Measurements from ENCODE around the gene TTC39C.
A peak's percentile ranks its signal among the peaks of the same experiment; 100 is the strongest.
"Not testable (repeated sequence)": the region's sequence is repeated elsewhere in the genome, so short reads cannot be mapped to it uniquely, and the experiment has no call there.

Gene TTC39C

DNA sequence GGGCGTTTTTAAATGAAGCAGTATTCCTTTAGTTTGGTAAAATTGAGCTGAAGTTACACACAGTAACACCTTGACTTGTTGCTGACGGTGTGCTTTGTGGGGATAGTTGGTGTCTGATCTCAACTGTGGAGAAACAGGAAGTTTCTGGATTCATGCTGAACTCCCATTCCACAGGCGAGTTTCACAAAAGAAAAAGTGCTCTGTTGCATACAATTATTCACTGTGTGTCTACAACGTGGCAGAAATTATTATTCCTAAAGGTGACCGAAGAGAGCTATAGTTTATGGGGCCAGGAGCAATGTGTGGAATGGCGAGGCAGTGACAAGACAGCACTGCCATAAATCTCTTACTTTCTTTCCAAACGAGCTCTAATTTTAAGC lies 123.8 kb downstream of the TTC39C start:
- DNase-seq (ENCODE audit: low read depth) = peak; percentile 24

DNA sequence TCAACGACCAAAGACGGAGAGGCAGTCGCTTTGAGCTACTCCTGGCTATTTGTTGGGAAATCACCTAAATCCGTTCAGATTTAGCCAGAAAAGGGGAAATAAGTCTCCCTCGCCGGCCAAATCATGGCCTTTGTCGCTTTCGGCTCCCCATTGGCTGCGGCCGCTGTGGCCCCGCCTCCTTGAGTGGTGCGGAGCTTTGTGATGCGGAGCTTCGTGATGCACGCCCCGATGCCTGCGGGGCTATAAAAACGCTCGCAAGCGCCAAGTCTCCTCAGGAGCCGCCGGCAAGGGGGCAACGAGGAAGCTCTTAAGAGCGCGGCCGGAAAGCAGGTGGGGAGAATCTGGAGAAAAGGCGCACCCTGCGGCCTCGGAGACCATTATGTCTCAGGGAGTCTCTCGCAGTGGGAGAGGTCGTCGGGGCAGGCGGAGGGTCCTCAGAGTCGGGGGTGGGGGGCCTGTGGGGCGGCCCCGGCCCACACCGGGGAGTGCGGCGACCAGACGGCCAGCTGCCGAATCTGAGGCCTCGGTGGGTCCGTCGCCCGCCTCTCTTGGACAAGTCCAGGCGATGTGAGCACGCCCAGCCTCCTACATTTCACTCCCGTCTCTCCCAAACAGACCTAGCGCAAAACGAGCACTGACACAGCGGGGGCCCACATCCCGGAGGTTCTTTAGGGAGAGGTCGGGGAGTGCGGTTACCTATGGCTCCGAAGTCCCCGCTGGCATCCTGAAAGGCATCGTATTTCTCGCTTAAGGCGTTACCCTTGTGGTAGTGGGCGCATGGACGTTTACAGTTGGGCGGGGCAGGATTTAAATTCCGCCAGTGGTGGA lies 124.4 kb downstream of the TTC39C start, which contains the start of gene CABYR:
CABYR (plus strand) TSS at position 274 of the 828 bp plus-strand sequence. CDS start 4,053 bp downstream, outside the sequence.
- DNase-seq (ENCODE audit: low read depth) = peak; percentile 76

DNA sequence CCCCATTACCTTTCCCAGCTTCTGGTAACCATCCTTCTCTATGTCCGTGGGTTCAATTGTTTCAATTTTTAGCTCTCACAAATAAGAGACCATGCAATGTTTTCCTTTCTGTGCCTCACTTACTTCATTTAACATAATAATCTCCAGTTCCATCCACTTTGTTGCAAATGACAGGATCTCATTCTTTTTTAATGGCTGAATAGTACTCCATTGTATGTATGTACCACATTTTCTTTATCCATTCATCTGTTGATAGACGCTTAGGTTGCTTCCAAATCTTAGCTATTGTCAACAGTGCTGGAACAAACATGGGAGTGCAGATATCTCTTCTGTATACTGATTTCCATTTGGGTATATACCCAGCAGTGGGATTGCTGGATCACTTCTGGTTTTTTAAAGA lies 126.1 kb downstream of the TTC39C start:
- no peak for DNase-seq (ENCODE audit: low read depth)

DNA sequence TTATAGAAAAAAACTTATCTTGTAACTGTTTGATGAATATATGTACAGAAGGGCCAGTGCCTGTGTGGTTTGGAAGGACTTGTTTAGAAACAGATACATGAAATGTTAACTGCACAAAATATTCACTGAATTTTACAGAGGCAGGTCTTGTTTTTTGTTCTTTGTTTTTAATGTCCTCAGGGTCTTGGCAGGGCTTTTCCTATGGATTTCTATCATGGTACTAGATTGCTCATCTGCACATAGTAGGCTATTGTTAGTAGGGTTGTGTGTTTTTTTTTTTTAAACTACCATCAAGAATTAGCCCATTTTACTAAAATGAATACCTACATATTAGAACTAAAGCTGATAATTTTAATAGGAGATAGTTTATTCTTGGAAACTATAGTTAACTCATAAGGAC lies 127.8 kb downstream of the TTC39C start:
- no peak for DNase-seq (ENCODE audit: low read depth)

DNA sequence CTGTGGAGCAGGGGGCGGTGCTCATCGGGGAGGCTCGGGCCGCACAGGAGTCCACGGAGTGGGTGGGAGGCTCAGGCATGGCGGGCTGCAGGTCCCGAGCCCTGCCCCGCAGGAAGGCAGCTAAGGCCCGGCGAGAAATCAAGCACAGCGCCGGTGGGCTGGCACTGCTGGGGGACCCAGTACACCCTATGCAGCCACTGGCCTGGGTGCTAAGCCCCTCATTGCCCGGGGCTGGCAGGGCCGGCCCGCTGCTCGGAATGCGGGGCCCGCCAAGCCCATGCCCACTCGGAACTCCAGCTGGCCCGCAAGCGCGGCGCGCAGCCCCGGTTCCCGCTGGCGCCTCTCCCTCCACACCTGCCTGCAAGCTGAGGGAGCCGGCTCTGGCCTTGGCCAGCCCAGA lies 135.0 kb downstream of the TTC39C start:
- DNase-seq (ENCODE audit: low read depth) = not testable (repeated sequence)

DNA sequence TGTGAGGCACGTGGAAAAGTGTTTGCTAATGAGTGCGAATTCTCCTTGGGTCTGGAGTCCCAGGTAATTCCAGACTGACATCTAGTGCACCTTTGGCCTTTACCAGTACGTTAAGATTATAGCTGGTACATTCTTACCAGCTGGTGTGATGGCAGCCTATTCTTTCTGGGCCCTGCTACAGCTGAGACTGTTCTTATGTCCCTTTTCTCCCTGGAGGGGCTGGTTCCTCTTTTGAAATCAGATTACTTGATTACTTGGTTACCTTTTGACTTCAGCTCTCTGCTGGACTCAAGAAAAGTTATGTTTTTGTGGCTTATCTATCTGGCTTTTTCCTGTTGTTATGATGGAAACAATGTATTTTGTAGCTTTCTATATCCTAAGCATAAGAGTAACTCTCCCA lies 138.8 kb downstream of the TTC39C start:
- DNase-seq (ENCODE audit: low read depth) = no peak

DNA sequence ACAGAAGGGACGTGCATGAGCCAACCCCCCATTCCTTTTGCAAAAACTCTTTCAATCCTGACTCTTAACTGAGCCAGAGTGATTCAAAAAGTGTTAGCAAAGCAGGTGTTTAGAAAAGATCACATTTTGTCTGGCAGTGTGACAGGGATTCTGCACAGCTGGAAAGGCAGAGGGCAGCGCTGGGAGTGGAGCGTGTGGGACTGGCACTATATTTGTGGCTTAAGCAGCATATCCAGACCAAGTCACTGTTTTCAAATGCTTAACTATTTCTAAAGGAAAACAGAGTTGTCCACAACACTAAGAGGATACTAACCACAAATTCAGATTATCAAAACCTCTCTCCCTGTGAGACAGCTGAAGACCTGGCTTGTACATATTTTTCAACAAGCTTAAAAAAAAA lies 143.3 kb downstream of the TTC39C start:
- DNase-seq (ENCODE audit: low read depth) = no peak

DNA sequence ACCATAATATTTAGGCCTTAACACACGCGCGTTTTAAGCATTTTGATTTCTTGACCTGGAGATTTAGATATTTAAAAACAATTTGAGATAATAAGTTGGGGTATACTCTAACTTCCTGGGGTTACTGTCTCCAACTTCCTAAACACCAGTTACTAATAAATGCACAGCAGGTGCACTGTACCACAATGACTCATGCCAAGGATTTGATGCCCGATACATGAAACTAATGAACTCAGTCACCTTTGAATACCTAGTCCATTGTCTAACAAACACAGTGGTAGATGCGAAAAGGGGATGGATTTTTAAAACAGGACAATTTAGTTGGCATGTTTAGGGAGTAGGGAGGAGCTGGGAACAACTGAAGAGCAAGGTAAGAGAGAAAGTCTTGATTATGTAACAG lies 145.5 kb downstream of the TTC39C start:
- no peak for DNase-seq (ENCODE audit: low read depth)

DNA sequence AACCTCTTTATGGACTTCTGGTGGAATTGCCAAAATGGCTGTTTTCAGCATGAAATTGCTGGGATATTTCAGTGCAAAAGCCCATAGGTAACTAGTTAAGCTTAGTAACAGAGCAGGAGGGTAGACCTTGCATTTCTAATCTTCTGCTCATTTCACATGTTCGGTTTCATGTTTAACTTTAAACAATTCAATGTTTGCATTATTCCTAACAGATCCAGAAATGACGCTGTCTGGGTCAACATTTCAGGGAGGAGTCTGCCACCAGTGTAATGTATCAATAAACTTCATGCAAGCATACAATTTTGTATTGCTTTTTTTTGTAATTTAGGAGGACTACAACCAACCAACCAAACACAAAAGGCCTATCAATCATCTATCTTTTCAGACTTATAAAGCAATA lies 146.8 kb downstream of the TTC39C start:
- no peak for DNase-seq (ENCODE audit: low read depth)

DNA sequence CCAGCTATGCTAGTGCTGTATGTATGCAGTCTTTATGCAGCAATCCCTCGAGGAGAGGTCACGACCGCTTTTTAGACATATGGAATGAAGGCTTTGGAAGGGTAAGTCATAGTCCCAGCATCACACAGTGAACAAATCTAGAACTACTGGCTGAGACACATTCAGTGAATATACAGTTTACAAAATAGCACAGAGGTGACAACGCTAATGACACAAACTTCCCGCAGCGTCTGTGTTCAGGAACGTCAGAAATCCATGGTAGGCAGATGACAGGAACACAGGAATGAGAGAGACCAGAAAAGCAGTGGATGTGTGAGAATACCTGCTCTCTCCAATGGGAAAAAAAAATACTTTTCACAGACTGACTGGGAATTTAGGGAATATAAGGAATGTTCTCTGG lies 153.9 kb downstream of the TTC39C start:
- DNase-seq (ENCODE audit: low read depth) = no peak

DNA sequence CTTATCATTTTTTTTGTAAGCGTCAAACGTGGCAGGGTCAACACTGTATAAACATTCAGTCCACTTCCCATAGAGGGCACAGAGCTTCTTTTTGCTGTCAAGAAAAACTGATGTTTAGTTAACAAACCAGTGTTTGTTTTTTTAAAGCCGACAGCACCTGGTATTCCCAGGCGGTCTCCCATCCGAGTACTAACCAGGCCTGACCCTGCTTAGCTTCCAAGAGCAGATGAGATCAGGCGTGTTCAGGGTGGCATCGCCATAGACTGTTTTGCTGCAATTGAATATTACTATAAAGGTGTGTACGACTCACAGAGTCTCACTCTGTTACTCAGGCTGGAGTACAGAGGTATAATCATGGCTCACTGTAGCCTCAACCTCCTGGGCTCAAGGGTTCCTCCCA lies 155.8 kb downstream of the TTC39C start:
- DNase-seq (ENCODE audit: low read depth) = no peak

DNA sequence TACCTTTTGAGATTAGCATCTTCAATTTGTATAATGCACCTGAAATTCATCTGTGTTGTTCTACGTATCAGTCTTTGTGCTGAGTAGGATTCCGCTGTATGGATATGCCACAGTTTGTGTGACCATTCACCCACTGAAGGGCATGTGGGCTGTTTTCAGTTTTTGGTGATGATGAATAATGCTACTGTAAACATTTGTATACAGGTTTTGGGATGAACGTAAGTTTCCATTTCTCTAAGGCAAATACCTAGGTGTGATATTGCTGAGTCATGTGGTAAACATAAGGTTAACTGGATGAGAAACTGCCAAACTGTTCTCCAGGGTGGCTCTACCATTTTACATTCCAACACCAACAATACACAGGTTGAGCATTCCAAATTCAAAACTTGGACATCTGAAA lies 159.4 kb downstream of the TTC39C start:
- DNase-seq (ENCODE audit: low read depth) = no peak

DNA sequence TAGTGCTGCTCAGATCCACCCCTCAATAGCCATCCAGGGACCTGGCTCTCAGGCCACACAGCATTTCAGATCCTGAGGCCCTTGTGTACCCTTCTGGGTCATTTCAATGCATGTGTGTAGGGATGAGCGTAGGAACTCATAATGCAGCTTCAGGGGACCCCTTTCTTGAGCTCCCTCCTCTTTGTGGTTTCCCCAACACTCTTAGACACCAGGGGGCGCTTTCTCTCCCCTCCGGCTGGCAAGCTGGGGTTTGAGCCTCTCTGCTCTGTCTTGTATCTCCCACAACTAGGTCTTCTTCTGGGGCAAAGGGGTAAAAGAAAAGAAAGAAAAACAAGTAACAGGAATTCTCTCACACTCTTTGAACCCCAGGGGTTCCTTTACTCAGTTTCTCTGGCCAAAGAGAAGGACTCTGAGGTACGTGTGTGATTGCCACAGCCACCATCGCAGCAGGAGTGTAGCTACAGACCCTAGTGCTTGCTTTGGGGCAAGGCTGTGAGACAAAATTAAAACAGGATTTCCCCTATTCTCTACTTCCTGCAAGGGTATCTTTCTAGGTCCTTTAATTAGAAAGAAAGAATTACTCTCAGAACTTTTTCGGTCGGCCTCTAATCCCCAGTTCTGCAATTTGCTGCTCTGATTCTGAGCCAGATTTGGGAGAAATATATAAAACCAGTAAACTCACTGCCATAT lies 162.3 kb downstream of the TTC39C start:
- peak; percentile 50 for DNase-seq (ENCODE audit: low read depth)

DNA sequence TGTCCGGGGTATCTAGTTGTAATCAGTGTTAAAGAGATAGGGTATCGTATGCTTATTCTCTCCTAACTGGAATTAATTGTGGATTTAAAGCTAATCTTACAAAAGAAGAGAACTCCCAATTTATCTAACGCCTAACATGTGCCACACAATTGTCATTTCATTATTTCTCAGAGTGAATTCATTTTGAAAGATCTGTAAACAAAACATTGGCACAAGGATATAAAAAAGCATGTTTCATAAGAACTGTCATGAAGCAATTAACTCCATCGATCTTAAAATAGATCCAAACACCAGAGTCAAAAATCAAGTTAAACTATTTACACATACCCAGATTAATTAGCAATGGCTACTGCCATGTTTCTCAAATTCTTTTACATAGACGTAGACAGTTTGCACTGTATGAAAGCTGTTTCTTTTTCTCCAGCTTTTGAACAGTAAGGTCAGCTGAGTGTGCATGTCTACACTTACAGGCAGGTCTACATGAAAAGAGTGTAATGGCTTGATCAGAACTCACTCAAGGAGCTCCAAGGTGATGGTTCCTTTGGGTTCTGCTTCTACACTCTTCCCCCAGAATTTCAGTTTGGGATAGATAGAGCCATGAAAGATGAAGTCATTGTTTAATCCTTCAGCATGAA lies 163.1 kb downstream of the TTC39C start:
- DNase-seq (ENCODE audit: low read depth) = no peak

DNA sequence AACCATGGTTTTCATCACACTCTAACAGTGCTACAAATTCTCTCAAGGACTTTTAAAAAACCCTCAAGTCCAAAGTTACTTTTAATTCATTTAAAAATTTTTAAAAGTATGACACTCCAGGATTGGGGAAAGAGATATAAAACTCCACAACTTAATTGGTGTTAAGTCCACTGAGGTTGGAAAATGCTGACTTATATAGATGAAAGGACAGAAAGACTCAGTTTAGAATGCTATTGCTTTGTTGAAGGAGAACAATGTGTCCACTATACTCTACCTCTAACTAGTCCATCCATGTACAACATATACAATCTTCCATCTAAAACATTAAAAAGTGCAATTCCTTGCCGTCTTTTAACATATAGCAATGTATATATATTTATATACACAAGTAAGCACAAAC lies 165.5 kb downstream of the TTC39C start:
- no peak for DNase-seq (ENCODE audit: low read depth)

DNA sequence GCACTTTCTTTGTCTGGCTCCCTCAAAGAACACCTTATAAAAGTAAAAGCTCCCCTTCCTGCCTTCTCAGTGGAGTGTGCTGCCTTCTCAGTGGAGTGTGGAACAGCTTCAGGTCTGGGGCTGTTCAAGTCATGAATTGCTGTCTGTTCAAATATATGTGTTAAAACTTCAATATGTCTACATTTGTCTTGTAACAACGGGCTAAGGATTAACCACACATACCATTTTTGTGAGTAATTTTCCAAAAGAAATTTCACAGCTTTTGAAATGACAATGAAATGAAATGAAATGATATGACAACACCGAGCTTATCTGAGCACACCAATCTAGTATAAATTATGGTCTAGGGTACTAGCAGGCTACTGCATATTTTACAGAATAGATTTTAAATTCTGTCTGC lies 167.3 kb downstream of the TTC39C start:
- DNase-seq (ENCODE audit: low read depth) = peak; percentile 34

Data from amniotic epithelial cell (primary cell).